B cell (primary cell): ENCODE measurements around the gene WDSUB1.

Source experiments
- EZH2 ChIP-seq: IDR thresholded peaks from 2 replicates; pipeline ENCODE4 v1.6.1; 2012; ENCODE audit warnings: borderline replicate concordance, low read depth, mild to moderate bottlenecking, moderate library complexity, low read length; ENCODE audit not compliant: insufficient read depth, poor library complexity, severe bottlenecking
- TF ChIP-seq, protein P1 (sequence below): fragments of 200-600 bp; IDR thresholded peaks from one replicate; pipeline ENCODE4 v1.8.0; 2022; ENCODE audit warnings: antibody characterized with exemption, mild to moderate bottlenecking

DNA sequence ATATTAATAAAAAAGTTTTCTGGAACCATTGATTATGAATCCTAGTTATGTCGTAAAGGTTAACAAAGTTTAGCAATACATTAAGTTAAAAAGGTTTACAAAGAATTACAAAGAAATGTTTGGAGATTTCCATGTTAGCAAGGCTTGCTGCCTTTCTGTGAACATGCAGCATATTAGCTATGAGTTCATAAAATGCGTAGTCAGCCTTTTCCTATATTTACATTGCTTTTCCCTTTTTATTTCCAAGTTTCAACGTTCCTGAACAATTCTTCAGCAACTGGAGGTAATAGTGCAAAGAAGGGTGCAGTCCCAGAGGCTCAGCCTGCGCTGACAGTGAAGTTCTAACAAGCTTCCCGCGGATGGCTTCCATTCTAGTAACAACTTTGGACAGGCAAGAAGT is 51.6 kb downstream of the WDSUB1 start:
- TF ChIP-seq, protein P1, sequence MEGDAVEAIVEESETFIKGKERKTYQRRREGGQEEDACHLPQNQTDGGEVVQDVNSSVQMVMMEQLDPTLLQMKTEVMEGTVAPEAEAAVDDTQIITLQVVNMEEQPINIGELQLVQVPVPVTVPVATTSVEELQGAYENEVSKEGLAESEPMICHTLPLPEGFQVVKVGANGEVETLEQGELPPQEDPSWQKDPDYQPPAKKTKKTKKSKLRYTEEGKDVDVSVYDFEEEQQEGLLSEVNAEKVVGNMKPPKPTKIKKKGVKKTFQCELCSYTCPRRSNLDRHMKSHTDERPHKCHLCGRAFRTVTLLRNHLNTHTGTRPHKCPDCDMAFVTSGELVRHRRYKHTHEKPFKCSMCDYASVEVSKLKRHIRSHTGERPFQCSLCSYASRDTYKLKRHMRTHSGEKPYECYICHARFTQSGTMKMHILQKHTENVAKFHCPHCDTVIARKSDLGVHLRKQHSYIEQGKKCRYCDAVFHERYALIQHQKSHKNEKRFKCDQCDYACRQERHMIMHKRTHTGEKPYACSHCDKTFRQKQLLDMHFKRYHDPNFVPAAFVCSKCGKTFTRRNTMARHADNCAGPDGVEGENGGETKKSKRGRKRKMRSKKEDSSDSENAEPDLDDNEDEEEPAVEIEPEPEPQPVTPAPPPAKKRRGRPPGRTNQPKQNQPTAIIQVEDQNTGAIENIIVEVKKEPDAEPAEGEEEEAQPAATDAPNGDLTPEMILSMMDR, result no peak
- TF ChIP-seq EZH2, result no peak
